ENCODE measurements around the gene CCDC68. TPM values are rescaled to one million over a fixed set of nuclear protein-coding genes. Genes with fewer than 3 reads are reported as not detected.

The CCDC68 gene
- total and polyA plus RNA-seq, 2 of the 8 experiments (the other 6 are each of a cell fraction or from before 2014, with no cell fraction given), result 0.06 to 0.80 TPM

GRCh38 chr18:54909538-54909937 is 49.7 kb downstream of the CCDC68 start:
- Histone ChIP-seq H4K5ac (ENCODE audit: insufficient read length, low read depth, low read length) (no peak overlapping the region), H4K20me1 (replicated peaks in 1 of 2; ENCODE audit: control insufficient read depth in 1 of 2, insufficient read depth in 2 of 2, low read length in 2 of 2) (no peaks in the 10 kb centered on the region), H3K27ac (ENCODE audit: low read depth, low read length) (no peak overlapping the region), H2AK5ac (ENCODE audit: low read depth, low read length) (no peak overlapping the region), H2BK120ac (replicated peaks; ENCODE audit: low read depth, low read length) (no peak overlapping the region), H3K27me3 (replicated peaks in 1 of 4; ENCODE audit: control insufficient read depth in 3 of 4, extremely low read depth in 1 of 4, insufficient read depth in 3 of 4, low read length in 3 of 4) (no peaks in the 10 kb centered on the region), H3K9ac (replicated peaks in 1 of 4; ENCODE audit: extremely low read depth in 1 of 4, low read depth in 3 of 4, low read length in 3 of 4) (no peak overlapping the region), H3K36me3 (ENCODE audit: control insufficient read depth in 2 of 4, insufficient read depth in 4 of 4, low read length in 3 of 4) (no peaks in the 10 kb centered on the region), H3K4me2 (ENCODE audit: insufficient read depth in 1 of 2, low read depth in 2 of 2, low read length in 2 of 2) (no peak overlapping the region), H2AFZ (ENCODE audit: low read length) (no peak overlapping the region), H3K79me1 (ENCODE audit: low read depth, low read length) (no peaks in the 10 kb centered on the region), H2BK12ac (ENCODE audit: low read depth, low read length) (no peak overlapping the region), H3K14ac (ENCODE audit: insufficient read length) (no peak overlapping the region), H3K18ac (ENCODE audit: extremely low read depth, low read length) (no peak overlapping the region), H2BK5ac (ENCODE audit: low read depth, low read length) (no peak overlapping the region), H4K8ac (ENCODE audit: extremely low read depth, insufficient read depth, low read length) (no peak overlapping the region), H3K9me3 (ENCODE audit: insufficient read depth in 2 of 2, low read depth in 1 of 2, low read length in 1 of 2) (no peaks in the 10 kb centered on the region), H2BK20ac (ENCODE audit: low read length) (no peak overlapping the region), H4K91ac (replicated peaks; ENCODE audit: insufficient read length, low read length) (no peak overlapping the region), H3K23ac (ENCODE audit: insufficient read length) (no peak overlapping the region), H3K79me2 (ENCODE audit: control insufficient read depth in 1 of 2, insufficient read depth in 2 of 2, low read length in 2 of 2) (no peaks in the 10 kb centered on the region), H3K4me3 (ENCODE audit: extremely low read depth in 1 of 4, insufficient read depth in 2 of 4, low read depth in 3 of 4, low read length in 4 of 4) (no peak overlapping the region), H2BK15ac (ENCODE audit: low read length) (no peak overlapping the region), H3K23me2 (ENCODE audit: low read depth, low read length) (no peaks in the 10 kb centered on the region; the same call in 1 of the 2 replicates), H3K56ac (replicated peaks; ENCODE audit: insufficient read length, low read depth, low read length) (no peak overlapping the region), H3K4ac (replicated peaks; ENCODE audit: insufficient read length, low read depth, low read length) (no peak overlapping the region), H3K4me1 (replicated peaks in 1 of 4; ENCODE audit: control insufficient read depth in 3 of 4, insufficient read depth in 4 of 4, low read length in 3 of 4) (no peaks in the 10 kb centered on the region)
- no peak for FAIRE-seq
- 84% methylated on average over 10 of the region's 11 CpGs; no CpG with 5 or more reads in 1 of the 2 experiments for WGBS, 2 experiments (ENCODE audit: extremely low coverage in 1 of 2, insufficient coverage in 1 of 2, insufficient read length in 1 of 2, insufficient replicate concordance in 2 of 2, low coverage in 1 of 2, low lambda C conversion rate in 2 of 2, missing lambda C conversion rate in 1 of 2)
- ChIA-PET POLR2A (ENCODE audit: partially characterized antibody) (no interaction called here), CTCF (ENCODE audit: partially characterized antibody) (interaction anchor here (0.8 kb wide), 1 partner anchor 239 kb away, joined by 3 read pairs; no protein-coding TSS in a partner anchor)
- DNase-seq (ENCODE audit: low read depth in 1 of 2, low spot score in 2 of 2), result no peak
- no peak for TF ChIP-seq TEAD4 (IDR thresholded peaks at IDR 0.05; ENCODE audit: low read depth, low read length)
- no peak for TF ChIP-seq RXRA (IDR thresholded peaks at IDR 0.05; ENCODE audit: insufficient read depth, low read depth, low read length)
- no peak for TF ChIP-seq CHD1 (IDR thresholded peaks at IDR 0.05; ENCODE audit: low read depth, low read length)
- no peak for TF ChIP-seq MAFK (IDR thresholded peaks at IDR 0.05; ENCODE audit: low read depth, low read length)
- TF ChIP-seq MAX (IDR thresholded peaks at IDR 0.05), result no peak
- no peak for TF ChIP-seq SUZ12 (IDR thresholded peaks at IDR 0.05; ENCODE audit: low read length)
- TF ChIP-seq RAD21 (IDR thresholded peaks at IDR 0.05 in 1 of 2, conservative IDR thresholded peaks at IDR 0.05 in 1 of 2; ENCODE audit: low read depth in 2 of 2, low read length in 2 of 2), result no peak
- TF ChIP-seq POLR2A (IDR thresholded peaks at IDR 0.05; ENCODE audit: control extremely low read depth in 1 of 2, low read depth in 2 of 2, low read length in 2 of 2), result no peak
- no peak for TF ChIP-seq TAF7 (optimal IDR thresholded peaks at IDR 0.05; ENCODE audit: borderline replicate concordance, low read depth, low read length)
- no peak for TF ChIP-seq ATF2 (IDR thresholded peaks at IDR 0.05; ENCODE audit: low read length)
- no peak for TF ChIP-seq TCF12 (IDR thresholded peaks at IDR 0.05; ENCODE audit: low read depth, low read length)
- TF ChIP-seq GABPA (IDR thresholded peaks at IDR 0.05; ENCODE audit: borderline replicate concordance, insufficient read depth, low read length), result no peak
- TF ChIP-seq CREB1 (IDR thresholded peaks at IDR 0.05), result no peak

Data from H1 (cell line).